Hepatocyte (in vitro differentiated cells): Measurements from ENCODE around the gene METTL14. TPM values are rescaled to one million over a fixed set of nuclear protein-coding genes. Genes with fewer than 3 reads are reported as not detected.

Experiments used
- DNase-seq: peaks from one replicate; pipeline ENCODE4 v3.0.0-alpha.2; 2016; ENCODE audit warnings: low spot score
- H2AFZ ChIP-seq: fragments of 200-600 bp; sonication (generic); 2 replicates; pipeline ENCODE4 v1.6.0; 2016; ENCODE audit warnings: antibody characterized with exemption, mild to moderate bottlenecking
- H3K27ac ChIP-seq: fragments of 200-600 bp; sonication (generic); 2 replicates; pipeline ENCODE4 v1.5.1; 2016; ENCODE audit warnings: mild to moderate bottlenecking
- H3K27me3 ChIP-seq: fragments of 200-600 bp; sonication (generic); 2 replicates; pipeline ENCODE4 v1.6.1; 2016
- H3K36me3 ChIP-seq: fragments of 200-600 bp; sonication (generic); replicated peaks from 2 replicates; pipeline ENCODE4 v1.5.1; 2016; ENCODE audit warnings: low read depth; ENCODE audit not compliant: insufficient read depth
- H3K4me1 ChIP-seq: fragments of 200-600 bp; sonication (generic); 2 replicates; pipeline ENCODE4 v1.5.1; 2016; ENCODE audit warnings: mild to moderate bottlenecking, moderate library complexity; ENCODE audit not compliant: insufficient read depth
- H3K4me2 ChIP-seq: fragments of 200-600 bp; sonication (generic); 2 replicates; pipeline ENCODE4 v1.6.0; 2016
- H3K4me3 ChIP-seq: fragments of 200-600 bp; sonication (generic); 2 replicates; pipeline ENCODE4 v1.5.1; 2016; ENCODE audit warnings: mild to moderate bottlenecking
- H3K79me2 ChIP-seq: fragments of 200-600 bp; sonication (generic); 2 replicates; pipeline ENCODE4 v1.6.0; 2017; ENCODE audit warnings: mild to moderate bottlenecking
- H3K9me2 ChIP-seq: fragments of 200-600 bp; sonication (generic); replicated peaks from 2 replicates; pipeline ENCODE4 v1.6.0; 2017; ENCODE audit warnings: mild to moderate bottlenecking; ENCODE audit not compliant: insufficient read depth
- H3K9me3 ChIP-seq: fragments of 200-600 bp; sonication (generic); 2 replicates; pipeline ENCODE4 v1.5.1; 2016; ENCODE audit warnings: low read depth, mild to moderate bottlenecking
- H4K20me1 ChIP-seq: fragments of 200-600 bp; sonication (generic); 2 replicates; pipeline ENCODE4 v1.6.0; 2016; ENCODE audit warnings: mild to moderate bottlenecking; ENCODE audit not compliant: insufficient read depth, poor library complexity, severe bottlenecking
- CTCF ChIP-seq: fragments of 200-600 bp; sonication (generic); IDR thresholded peaks from 2 replicates; pipeline ENCODE4 v1.5.1; 2016; ENCODE audit warnings: antibody characterized with exemption, mild to moderate bottlenecking; ENCODE audit not compliant: poor library complexity
- EZH2 ChIP-seq: fragments of 200-600 bp; sonication (generic); IDR thresholded peaks from 2 replicates; pipeline ENCODE4 v1.6.1; 2016; ENCODE audit warnings: antibody characterized with exemption, mild to moderate bottlenecking, borderline replicate concordance
- EZH2phosphoT487 ChIP-seq: fragments of 200-600 bp; sonication (generic); IDR thresholded peaks from one replicate; pipeline ENCODE4 v1.6.1; 2018; ENCODE audit warnings: antibody characterized with exemption, mild to moderate bottlenecking, low read depth, moderate library complexity; ENCODE audit not compliant: unreplicated experiment, severe bottlenecking
- WGBS: methylation state at CpG from one replicate; pipeline ENCODE4 v1.1.6; 2016; ENCODE audit warnings: low lambda C conversion rate; ENCODE audit errors: missing lambda C conversion rate; 5-methylcytosine and 5-hydroxymethylcytosine counted together
- polyA plus RNA-seq: library from polyadenylated mRNA; unstranded; fragments of >200 nt; fragmentation: Nextera tagmentation; extraction: Ambion mirVana; gene quantifications from 2 replicates; pipeline ENCODE4 v1.2.1, GENCODE V29; 2016
- total RNA-seq: library from RNA; depleted of rRNA; stranded (reverse); fragments of >200 nt; gene quantifications from 2 replicates; pipeline ENCODE4 v1.2.3, GENCODE V29; 2014

METTL14 gene
- total and polyA plus RNA-seq, 2 experiments from 2014 or later: 18.3 to 24.4 TPM

GRCh38 chr4:118755438-118756226, 70.4 kb downstream of the METTL14 start:
- H3K9me3 ChIP-seq: no peaks in the 10 kb centered on the region
- DNase-seq: no peak
- no peak overlapping the region for H2AFZ ChIP-seq
- no peaks in the 10 kb centered on the region for H4K20me1 ChIP-seq
- peak overlapping the region; percentile 10 for H3K4me2 ChIP-seq
- peak overlapping the region; percentile 59 for H3K27ac ChIP-seq
- no peaks in the 10 kb centered on the region for H3K9me2 ChIP-seq
- H3K79me2 ChIP-seq: no peaks in the 10 kb centered on the region
- no peaks in the 10 kb centered on the region for H3K27me3 ChIP-seq
- H3K4me3 ChIP-seq: no peak overlapping the region
- TF ChIP-seq EZH2 (no peak), EZH2phosphoT487 (no peak), CTCF (no peak)
- 59% methylated on average over 2 of the region's 2 CpGs for WGBS
- peaks cover 49% of the 10 kb centered on the region for H3K4me1 ChIP-seq
- H3K36me3 ChIP-seq: no peaks in the 10 kb centered on the region

- Histone ChIP-seq H3K9me3 (no peaks in the 10 kb centered on the region), H4K20me1 (no peaks in the 10 kb centered on the region), H3K36me3 (no peaks in the 10 kb centered on the region), H3K4me3 (no peak overlapping the region), H3K27me3 (no peaks in the 10 kb centered on the region), H3K4me1 (peaks cover 49% of the 10 kb centered on the region), H3K79me2 (peaks cover 2% of the 10 kb centered on the region), H3K9me2 (no peaks in the 10 kb centered on the region), H2AFZ (no peak overlapping the region), H3K27ac (peak overlapping the region; percentile 59), H3K4me2 (no peak overlapping the region)
- no peak for TF ChIP-seq EZH2phosphoT487
- no peak for TF ChIP-seq EZH2
- no peak for TF ChIP-seq CTCF
- WGBS: 80% methylated on average over 3 of the region's 3 CpGs
- no peak for DNase-seq
These were observed 71.2 kb downstream of the METTL14 start for GRCh38 chr4:118756429-118756828.

- Histone ChIP-seq H3K4me3 (no peak overlapping the region), H4K20me1 (no peaks in the 10 kb centered on the region), H3K9me3 (no peaks in the 10 kb centered on the region), H3K4me1 (peaks cover 49% of the 10 kb centered on the region), H3K36me3 (no peaks in the 10 kb centered on the region), H3K4me2 (no peak overlapping the region), H2AFZ (no peak overlapping the region), H3K27ac (peak overlapping the region; percentile 59), H3K27me3 (no peaks in the 10 kb centered on the region), H3K79me2 (peaks cover 2% of the 10 kb centered on the region), H3K9me2 (no peaks in the 10 kb centered on the region)
- 50% methylated on average over 1 of the region's 1 CpG for WGBS
- no peak for DNase-seq
- TF ChIP-seq EZH2: no peak
- TF ChIP-seq EZH2phosphoT487: no peak
- no peak for TF ChIP-seq CTCF
These were observed 71.8 kb downstream of the METTL14 start for GRCh38 chr4:118756958-118757357.
